Heart right ventricle (tissue), 16 donors: ENCODE measurements around the gene GARNL3. TPM values are rescaled to one million over a fixed set of nuclear protein-coding genes. Genes with fewer than 3 reads are reported as not detected.
A peak's percentile ranks its signal among the peaks of the same experiment; 100 is the strongest.

Experiments used
- ATAC-seq, 8 donors: fragments of 200-7000 bp; cut with Tn5 transposase; one replicate each; pipeline ENCODE4 v1.9.1; 2020; ENCODE audit warnings: mild to moderate bottlenecking in 8 of 8, moderate library complexity in 8 of 8, moderate number of reproducible peaks in 1 of 8
- DNase-seq, 2 donors: peaks; one replicate each; pipeline ENCODE4 v3.0.0-alpha.2; 2020
- H3K27ac ChIP-seq, 10 donors: fragments of 200-600 bp; sonication (generic) in 2 of 10; one replicate each; pipeline versions ENCODE4 v1.5.0 to v1.8.0; 2020 to 2022; ENCODE audit warnings: mild to moderate bottlenecking in 3 of 10
- H3K27me3 ChIP-seq, 7 donors: fragments of 200-600 bp; one replicate each; pipeline ENCODE4 v1.8.0; 2021 to 2022; ENCODE audit warnings: mild to moderate bottlenecking in 2 of 7
- H3K36me3 ChIP-seq, 9 donors: fragments of 200-600 bp; sonication (generic) in 1 of 9; one replicate each; pipeline versions ENCODE4 v1.5.0 to v1.8.0; 2020 to 2022; ENCODE audit warnings: mild to moderate bottlenecking in 2 of 9
- H3K4me1 ChIP-seq, 9 donors: fragments of 200-600 bp; sonication (generic) in 1 of 9; one replicate each; pipeline versions ENCODE4 v1.5.0 to v1.8.0; 2020 to 2022; ENCODE audit warnings: mild to moderate bottlenecking in 4 of 9
- H3K4me3 ChIP-seq, 10 donors: fragments of 200-600 bp; sonication (generic) in 2 of 10; one replicate each; pipeline versions ENCODE4 v1.5.0 to v1.8.0; 2020 to 2022; ENCODE audit warnings: mild to moderate bottlenecking in 7 of 10, moderate library complexity in 2 of 10
- H3K9me3 ChIP-seq, 11 donors: fragments of 200-600 bp in 10 of 11; sonication (generic) in 2 of 11; one replicate each; pipeline versions ENCODE4 v1.5.0 to v1.8.0; 2013 to 2022; ENCODE audit warnings: mild to moderate bottlenecking in 2 of 11, control low read depth in 1 of 11, moderate library complexity in 1 of 11
- WGBS, 2 donors: extraction: QIAGEN DNeasy Blood & Tissue Kit; methylation state at CpG; one replicate each; pipeline ENCODE4 v1.1.7; 2013; ENCODE audit warnings: inconsistent platforms in 1 of 2; 5-methylcytosine and 5-hydroxymethylcytosine counted together
- intact Hi-C, 10 donors: fragments of 100-400 bp; cut with DNase I; formaldehyde crosslinking; loops; one replicate each; pipeline versions ENCODE4 v1.11.1 to v1.14.2; 2022
- polyA plus RNA-seq, 2 donors: library from polyadenylated mRNA; stranded (reverse); fragments of 200-250 nt; gene quantifications; one replicate each; pipeline ENCODE4 v1.2.3, GENCODE V29; 2013
- total RNA-seq, 10 donors: library from RNA; stranded (reverse); fragmentation: NEBNext Ultra II Directional in 3 of 10; extraction: Animal tissue kit (Norgen Biotek cat#: 25700) in 3 of 10; gene quantifications; one replicate each; pipeline versions ENCODE4 v1.2.1 to v1.2.4, GENCODE V29; 2021 to 2023
- TF ChIP-seq, protein P1 (sequence below), 9 donors: fragments of 200-600 bp; sonication (generic) in 2 of 9; IDR thresholded peaks; one replicate each; pipeline versions ENCODE4 v1.5.0 to v1.8.0; 2021 to 2022; ENCODE audit warnings: antibody characterized with exemption in 9 of 9, mild to moderate bottlenecking in 5 of 9, moderate library complexity in 1 of 9
- donor health status: Arrhythmogenic right ventricular cardiomyopathy.
- donor health status: ischemic (EF 13 %, LVEDD 7.1; RV severe dilation, severe dysfunction).
- donor health status: healthy with polysubstance abuse.
- donor health status: DM: no; HTN: yes; CAD: no.
- donor health status: DM: no; HTN: no; CAD: no.
- donor health status: ischemic (EF 25% LVEDD 6.9; RV normal size, moderate dysfunction).
- donor health status: ischemic (EF 25% LVEDD 5.7; RV mildly dilated, moderate dysfunction).
- donor health status: healthy.
- donor health status: DM: yes; HTN: yes; CAD: no.
- donor health status: Ischemic cardiomyopathy.
- donor health status: ischemic (EF 35%, LVEDD 5.7; RV mildly dilated, moderate dysfunction).
- donor health status: nonischemic (EF 11% LVEDD 7.7; RV severe dilation, severe dysfunction).
- donor health status: DM: yes; HTN: yes; CAD: no.
- donor health status: PGD.
- donor health status: ischemic (EF 29% LVEDD 5.4; RV normal size, mild dysfunction).
- donor health status: nonischemic (EF 23%, LVEDD 6.1; RV moderate dilation, normal function).

GARNL3 gene
- total and polyA plus RNA-seq, 12 donors, result 3.3 to 53.1 (median 28.3) TPM

DNA sequence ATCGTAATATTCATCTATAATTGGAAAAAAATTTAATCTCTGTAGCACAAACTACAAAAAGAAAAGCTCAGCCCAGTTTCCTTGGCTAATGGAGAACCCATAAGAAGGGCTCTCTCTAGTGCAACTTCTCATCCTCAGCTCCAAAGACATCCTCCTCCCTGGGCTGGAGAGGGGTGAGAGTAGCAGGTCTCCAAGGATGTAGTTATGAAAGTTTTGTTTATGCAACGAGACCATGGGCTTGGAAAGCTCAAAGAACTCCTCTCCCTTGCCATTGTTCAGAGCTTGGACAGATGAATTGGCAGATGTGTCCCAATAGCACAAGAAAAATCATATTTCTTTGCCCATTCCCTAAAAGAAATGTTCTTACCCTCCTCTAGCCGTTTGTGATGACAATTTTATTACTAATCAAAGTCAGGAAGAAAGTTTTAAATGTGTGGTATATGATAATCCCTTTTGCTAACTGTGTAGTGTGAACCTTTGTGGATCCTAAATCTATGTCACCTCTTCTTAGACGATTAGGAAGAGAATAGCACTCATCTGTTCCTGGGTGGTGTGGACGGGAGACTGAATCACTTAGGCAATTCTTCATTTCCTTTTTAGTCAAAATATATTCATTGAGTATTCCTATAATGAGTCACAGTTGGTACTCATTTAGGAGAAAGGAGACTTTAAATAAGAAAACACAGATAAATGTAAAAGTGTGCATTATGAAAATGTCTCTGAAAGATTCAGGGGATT is 52.2 kb downstream of the GARNL3 start:
- Histone ChIP-seq H3K27ac (peak overlapping the region in 1 of 10 donors; percentile 71), H3K9me3 (no peaks in the 10 kb centered on the region), H3K4me1 (peaks cover 0 to 59% (median 32%) of the 10 kb centered on the region in 9 donors), H3K27me3 (no peaks in the 10 kb centered on the region), H3K4me3 (no peak overlapping the region), H3K36me3 (peaks cover 0 to 38% (median 3%) of the 10 kb centered on the region in 9 donors)
- TF ChIP-seq, protein P1, sequence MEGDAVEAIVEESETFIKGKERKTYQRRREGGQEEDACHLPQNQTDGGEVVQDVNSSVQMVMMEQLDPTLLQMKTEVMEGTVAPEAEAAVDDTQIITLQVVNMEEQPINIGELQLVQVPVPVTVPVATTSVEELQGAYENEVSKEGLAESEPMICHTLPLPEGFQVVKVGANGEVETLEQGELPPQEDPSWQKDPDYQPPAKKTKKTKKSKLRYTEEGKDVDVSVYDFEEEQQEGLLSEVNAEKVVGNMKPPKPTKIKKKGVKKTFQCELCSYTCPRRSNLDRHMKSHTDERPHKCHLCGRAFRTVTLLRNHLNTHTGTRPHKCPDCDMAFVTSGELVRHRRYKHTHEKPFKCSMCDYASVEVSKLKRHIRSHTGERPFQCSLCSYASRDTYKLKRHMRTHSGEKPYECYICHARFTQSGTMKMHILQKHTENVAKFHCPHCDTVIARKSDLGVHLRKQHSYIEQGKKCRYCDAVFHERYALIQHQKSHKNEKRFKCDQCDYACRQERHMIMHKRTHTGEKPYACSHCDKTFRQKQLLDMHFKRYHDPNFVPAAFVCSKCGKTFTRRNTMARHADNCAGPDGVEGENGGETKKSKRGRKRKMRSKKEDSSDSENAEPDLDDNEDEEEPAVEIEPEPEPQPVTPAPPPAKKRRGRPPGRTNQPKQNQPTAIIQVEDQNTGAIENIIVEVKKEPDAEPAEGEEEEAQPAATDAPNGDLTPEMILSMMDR (IDR thresholded peaks at IDR 0.05), result no peak
- intact Hi-C loops, result loop anchor here in 3 of 10 donors (5.0 to 10.0 kb wide), 3 partner anchors 78 to 94 kb away; partner anchors contain the start of gene SLC2A8 (in 1 of the 3)
- 75 to 80% methylated on average over 5 of the region's 5 CpGs for WGBS, 2 donors
- ATAC-seq, result no peak
- no peak for DNase-seq

DNA sequence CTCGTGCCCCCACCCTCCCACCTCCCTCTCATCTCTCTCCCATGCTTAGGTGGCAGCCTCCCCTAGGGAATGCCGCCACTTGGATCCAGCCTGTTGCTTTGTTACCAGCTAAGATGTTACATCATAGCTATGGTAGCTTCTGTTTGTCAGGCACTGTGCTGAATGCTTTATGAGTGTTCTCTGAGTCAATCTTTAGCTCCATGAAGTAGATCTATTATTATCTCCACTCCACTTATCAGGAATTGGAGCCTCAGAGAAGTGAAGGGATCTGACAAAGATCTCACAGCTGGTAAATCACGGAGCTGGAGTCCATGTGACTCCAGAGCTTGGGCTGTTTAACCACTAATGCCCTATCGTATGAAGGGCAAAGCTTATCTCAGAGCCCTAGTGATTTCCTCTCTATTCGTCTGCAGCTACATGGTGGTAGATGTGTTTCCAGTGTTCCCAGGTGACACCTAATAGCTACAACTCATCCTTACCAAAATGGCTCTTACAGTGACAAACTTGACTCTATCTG is 54.1 kb downstream of the GARNL3 start:
- Histone ChIP-seq H3K4me1 (peaks cover 0 to 68% (median 27%) of the 10 kb centered on the region in 9 donors), H3K27ac (peak overlapping the region in 9 of 10 donors; percentile 17 to 75 (median 45)), H3K36me3 (peaks cover 0 to 47% (median 0%) of the 10 kb centered on the region in 9 donors)

DNA sequence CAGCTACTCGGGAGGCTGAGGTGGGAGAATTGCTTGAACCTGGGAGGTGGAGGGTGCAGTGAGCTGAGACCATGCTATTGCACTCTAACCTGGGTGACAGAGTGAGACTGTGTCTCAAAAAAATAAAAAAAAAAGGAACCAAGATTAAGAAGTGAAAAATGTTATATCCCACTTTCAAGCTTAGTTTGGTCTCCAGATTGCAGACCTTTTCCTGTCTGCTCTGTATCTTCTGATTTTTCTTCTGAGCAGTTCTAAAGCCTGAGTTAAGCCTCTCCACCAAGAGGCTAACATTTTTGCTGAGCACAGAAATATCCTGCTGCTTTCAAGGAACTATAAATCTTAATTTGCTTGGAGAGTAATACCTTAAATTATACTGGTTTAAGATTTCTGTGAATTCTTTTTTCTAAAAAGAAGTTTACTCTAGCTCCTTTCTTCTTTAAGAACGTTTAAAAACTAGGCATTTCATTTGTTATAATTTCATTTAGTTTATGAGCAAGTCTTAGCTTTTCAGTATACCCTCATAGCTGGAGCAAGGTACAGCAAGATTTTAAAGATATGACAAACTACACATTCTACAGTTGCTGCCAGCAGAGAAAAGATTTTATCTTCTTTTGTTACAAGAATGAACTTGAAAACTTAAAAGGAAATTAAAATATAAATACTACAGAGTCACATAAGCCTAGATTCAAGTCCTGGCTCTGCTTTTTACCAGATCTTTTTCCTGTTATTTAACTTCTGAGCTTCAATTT is 55.0 kb downstream of the GARNL3 start:
- TF ChIP-seq, protein P1 (IDR thresholded peaks at IDR 0.05), result no peak
- 62 to 73% methylated on average over 2 of the region's 2 CpGs for WGBS, 2 donors
- H3K9me3 ChIP-seq, result no peaks in the 10 kb centered on the region
- H3K4me3 ChIP-seq, result no peak overlapping the region
- DNase-seq, result no peak
- H3K27me3 ChIP-seq, result no peaks in the 10 kb centered on the region
- intact Hi-C loops, result loop anchor here in 3 of 10 donors (5.0 to 10.0 kb wide), 3 partner anchors 75 to 97 kb away; partner anchors contain the start of gene SLC2A8 (in 1 of the 3)
- ATAC-seq, result no peak
- H3K27ac ChIP-seq, result peak overlapping the region in 9 of 10 donors; percentile 17 to 75 (median 45)
- peaks cover 0 to 45% (median 0%) of the 10 kb centered on the region in 9 donors for H3K36me3 ChIP-seq
- peaks cover 0 to 68% (median 27%) of the 10 kb centered on the region in 9 donors for H3K4me1 ChIP-seq

More for the DNA sequence above, 54.1 kb downstream of the GARNL3 start:
- H3K9me3 ChIP-seq, result no peaks in the 10 kb centered on the region
- H3K4me3 ChIP-seq, result no peak overlapping the region
- 33 to 37% methylated on average over 5 of the region's 5 CpGs for WGBS, 2 donors
- TF ChIP-seq, protein P1 (IDR thresholded peaks at IDR 0.05), result no peak
- intact Hi-C loops, result loop anchor here in 3 of 10 donors (5.0 to 10.0 kb wide), 3 partner anchors 76 to 96 kb away; partner anchors contain the start of gene SLC2A8 (in 1 of the 3)
- DNase-seq (peak; percentile 27 to 40), ATAC-seq (peak in 6 of 8 donors; percentile 72 to 87 (median 78))
- H3K27me3 ChIP-seq, result no peaks in the 10 kb centered on the region

DNA sequence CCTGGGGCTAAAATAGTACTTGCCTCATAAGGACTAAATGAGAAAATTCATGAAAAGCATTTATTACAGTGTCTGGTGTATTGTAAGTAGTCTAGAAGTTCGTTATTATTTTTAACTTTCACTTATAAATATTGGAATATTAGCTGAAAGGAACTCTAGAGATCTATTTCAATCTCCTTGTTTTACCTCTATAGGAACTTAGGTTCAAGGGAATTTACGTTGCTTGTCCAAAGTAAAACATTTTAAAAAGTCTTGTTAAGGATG is 55.5 kb downstream of the GARNL3 start:
- Histone ChIP-seq H3K4me3 (no peak overlapping the region), H3K27ac (peak overlapping the region in 7 of 10 donors; percentile 25 to 75 (median 56)), H3K4me1 (peaks cover 0 to 68% (median 27%) of the 10 kb centered on the region in 9 donors), H3K36me3 (peaks cover 0 to 50% (median 0%) of the 10 kb centered on the region in 9 donors), H3K27me3 (no peaks in the 10 kb centered on the region), H3K9me3 (no peaks in the 10 kb centered on the region)
- DNase-seq (no peak), ATAC-seq (no peak)
- TF ChIP-seq, protein P1 (IDR thresholded peaks at IDR 0.05), result no peak
- WGBS, 2 donors, result 72 to 79% methylated on average over 2 of the region's 2 CpGs
- intact Hi-C loops, result no loop called here
